Measurements from ENCODE around the gene TPI1. TPM values are rescaled to one million over a fixed set of nuclear protein-coding genes. Genes with fewer than 3 reads are reported as not detected.
"Not testable (repeated sequence)": the region's sequence is repeated elsewhere in the genome, so short reads cannot be mapped to it uniquely, and the experiment has no call there.

TPI1 gene
- polyA plus RNA-seq, 1 of the 3 experiments (the other 2 are of a cell fraction) = 1,175 TPM

DNA sequence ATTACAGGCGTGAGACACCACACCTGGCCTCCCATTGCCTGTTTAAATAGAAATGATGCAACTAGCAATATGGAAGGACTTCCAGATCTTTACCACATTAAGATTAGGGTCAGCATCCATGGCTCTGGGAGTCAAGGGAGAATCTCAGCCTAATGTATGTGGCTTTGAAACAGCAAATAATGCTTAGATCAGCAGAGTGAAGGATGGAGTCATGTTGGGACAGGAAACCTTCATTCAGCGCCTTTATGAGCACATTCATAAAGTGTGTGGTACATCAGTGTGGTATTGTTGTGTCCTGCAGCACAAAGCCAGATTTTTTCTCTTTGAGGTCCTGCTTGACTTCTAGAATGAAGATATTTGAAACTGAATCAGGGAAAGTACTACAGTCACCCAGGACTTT is 21.0 kb downstream of the TPI1 start:
- Histone ChIP-seq H3K9me2 (no peaks in the 10 kb centered on the region), H3K27me3 (ENCODE audit: insufficient read depth) (no peaks in the 10 kb centered on the region), H3K9me3 (no peaks in the 10 kb centered on the region), H3K4me2 (no peak overlapping the region), H2AFZ (ENCODE audit: low read depth) (no peak overlapping the region), H4K20me1 (ENCODE audit: insufficient read depth) (no peaks in the 10 kb centered on the region), H3K79me2 (ENCODE audit: insufficient read depth) (no peaks in the 10 kb centered on the region), H3K4me1 (ENCODE audit: control insufficient read depth in 1 of 2, insufficient read depth in 2 of 2, low read depth in 1 of 2, low read length in 1 of 2) (peaks cover 6 to 9% of the 10 kb centered on the region in 2 experiments; a peak in 3 of 4 replicates), H3K4me3 (ENCODE audit: low read depth in 2 of 2, low read length in 1 of 2) (0 out of 4 replicates have a peak overlapping the region, but pooled peaks of 1 of the 2 experiments have one; percentile 12), H3K36me3 (replicated peaks in 1 of 2; ENCODE audit: control insufficient read depth in 1 of 2, insufficient read depth in 2 of 2, low read length in 1 of 2) (peaks cover 2 to 5% of the 10 kb centered on the region in 2 experiments), H3K9ac (no peak overlapping the region), H3K27ac (ENCODE audit: low read depth in 2 of 2, low read length in 1 of 2) (no peak overlapping the region), H3F3A (replicated peaks; ENCODE audit: insufficient read depth) (peaks cover 16% of the 10 kb centered on the region)
- CTCF ChIA-PET = no interaction called here
- POLR2A ChIA-PET = no interaction called here
- TF ChIP-seq POLR2AphosphoS5 (IDR thresholded peaks at IDR 0.05; ENCODE audit: low read depth, low read length) = no peak
- TF ChIP-seq RFX5 (IDR thresholded peaks at IDR 0.05; ENCODE audit: low read length) = no peak
- 94% methylated on average over 2 of the region's 2 CpGs for WGBS (ENCODE audit: low lambda C conversion rate)
- no peak for DNase-seq

DNA sequence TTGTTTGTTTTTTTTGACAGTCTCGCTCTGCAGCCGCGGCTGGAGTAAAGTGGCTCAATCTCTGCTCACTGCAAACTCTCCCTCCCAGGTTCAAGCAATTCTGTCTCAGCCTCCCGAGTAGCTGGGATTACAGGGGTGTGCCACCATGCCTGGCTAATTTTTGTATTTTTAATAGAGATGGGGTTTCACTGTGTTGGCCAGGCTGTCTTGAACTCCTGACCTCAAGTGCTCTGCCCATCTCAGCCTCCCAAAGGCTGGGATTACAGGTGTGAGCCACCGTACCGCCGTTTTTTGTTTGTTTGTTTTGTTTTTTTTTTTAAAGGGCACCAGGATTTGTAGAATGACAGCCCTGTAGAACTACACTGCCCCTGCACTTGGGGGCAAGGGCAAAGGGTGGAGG is 21.5 kb downstream of the TPI1 start:
- H3K27me3 ChIP-seq (ENCODE audit: insufficient read depth); H3K27ac ChIP-seq (ENCODE audit: low read depth in 2 of 2, low read length in 1 of 2); H3K4me3 ChIP-seq (ENCODE audit: low read depth in 2 of 2, low read length in 1 of 2); H3K9me2 ChIP-seq; DNase-seq; H3K79me2 ChIP-seq (ENCODE audit: insufficient read depth); H3K9ac ChIP-seq; H2AFZ ChIP-seq (ENCODE audit: low read depth); CTCF ChIA-PET; H4K20me1 ChIP-seq (ENCODE audit: insufficient read depth); H3K4me1 ChIP-seq (ENCODE audit: control insufficient read depth in 1 of 2, insufficient read depth in 2 of 2, low read depth in 1 of 2, low read length in 1 of 2); H3K9me3 ChIP-seq; H3K4me2 ChIP-seq; H3K36me3 ChIP-seq (replicated peaks in 1 of 2; ENCODE audit: control insufficient read depth in 1 of 2, insufficient read depth in 2 of 2, low read length in 1 of 2): not testable (repeated sequence)
- 93% methylated on average over 7 of the region's 7 CpGs for WGBS (ENCODE audit: low lambda C conversion rate)
- POLR2A ChIA-PET = interaction anchor here (1.2 kb wide), 1 partner anchor 25 kb away, joined by 4 read pairs; the partner anchor contains the start of gene ENO2
- peaks cover 16% of the 10 kb centered on the region for H3F3A ChIP-seq (replicated peaks; ENCODE audit: insufficient read depth)

DNA sequence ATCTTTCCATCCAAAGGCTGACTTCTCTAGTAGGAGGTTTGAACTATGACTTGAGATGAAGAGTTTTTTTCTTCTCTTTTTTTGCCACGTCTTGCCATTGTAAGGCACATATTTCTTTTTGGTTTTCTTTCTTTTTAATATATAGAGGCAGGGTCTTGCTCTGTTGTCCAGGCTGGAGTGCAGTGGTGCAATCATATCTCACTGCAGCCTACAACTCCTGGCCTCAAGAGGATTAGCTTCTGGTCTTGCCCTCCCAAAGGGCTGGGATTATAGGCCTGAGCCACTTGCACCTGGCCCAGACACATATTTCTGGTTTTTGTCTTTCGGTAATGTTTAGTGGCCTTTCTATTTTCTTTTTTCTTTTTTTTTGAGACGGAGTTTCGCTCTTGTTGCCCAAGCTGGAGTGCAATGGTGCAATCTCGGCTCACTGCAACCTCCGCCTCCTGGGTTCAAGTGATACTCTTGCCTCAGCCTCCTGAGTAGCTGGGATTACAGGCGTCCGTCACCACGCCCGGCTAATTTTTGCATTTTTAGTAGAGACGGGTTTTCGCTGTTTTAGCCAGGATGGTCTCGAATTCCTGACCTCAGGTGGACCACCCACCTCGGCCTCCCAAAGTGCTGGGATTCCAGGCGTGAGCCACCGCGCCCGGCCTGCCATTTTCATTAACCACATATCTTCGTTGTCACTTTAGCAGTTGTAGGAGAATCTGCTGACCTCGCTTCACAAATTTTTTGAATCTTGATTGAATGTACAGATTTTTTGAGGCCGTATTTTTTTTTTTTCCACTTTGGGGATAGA is 22.6 kb downstream of the TPI1 start:
- H3K4me3 ChIP-seq (ENCODE audit: low read depth in 2 of 2, low read length in 1 of 2); H3K27me3 ChIP-seq (ENCODE audit: insufficient read depth); H3K36me3 ChIP-seq (replicated peaks in 1 of 2; ENCODE audit: control insufficient read depth in 1 of 2, insufficient read depth in 2 of 2, low read length in 1 of 2); DNase-seq; H3K4me1 ChIP-seq (ENCODE audit: control insufficient read depth in 1 of 2, insufficient read depth in 2 of 2, low read depth in 1 of 2, low read length in 1 of 2); H4K20me1 ChIP-seq (ENCODE audit: insufficient read depth); H3K9me3 ChIP-seq; H3K9me2 ChIP-seq; H3K79me2 ChIP-seq (ENCODE audit: insufficient read depth): not testable (repeated sequence)
- CTCF ChIA-PET = interaction anchor here (2.3 kb wide), 1 partner anchor 23 kb away, joined by 20 read pairs; the partner anchor contains the start of gene ENO2
- peak overlapping the region; percentile 95; the same call in 1 of the 2 replicates for H2AFZ ChIP-seq (ENCODE audit: low read depth)
- H3K9ac ChIP-seq = peak overlapping the region; percentile 69; the same call in 1 of the 2 replicates
- H3F3A ChIP-seq (replicated peaks; ENCODE audit: insufficient read depth) = peaks cover 16% of the 10 kb centered on the region
- peak overlapping the region; percentile 75; the same call in 1 of the 2 replicates for H3K4me2 ChIP-seq
- H3K27ac ChIP-seq (ENCODE audit: low read depth in 2 of 2, low read length in 1 of 2) = peak overlapping the region; percentile 89 to 96
- WGBS (ENCODE audit: low lambda C conversion rate) = 95% methylated on average over 21 of the region's 21 CpGs
- POLR2A ChIA-PET = interaction anchor here (1.2 kb wide), 1 partner anchor 24 kb away, joined by 4 read pairs; the partner anchor contains the start of gene ENO2

Data from SK-N-SH (cell line).